Activated T-helper 9 cell treated with anti-CD3 and anti-CD28 coated beads, Interleukin-2, amount 50 U/mL, for 16 hours (primary cell): Measurements from ENCODE around the gene SH3GL3.

ENCODE experiments used
- DNase-seq: peaks from one replicate; pipeline ENCODE4 v3.0.0-alpha.2; 2020; ENCODE audit warnings: low read depth

The SH3GL3 gene

DNA sequence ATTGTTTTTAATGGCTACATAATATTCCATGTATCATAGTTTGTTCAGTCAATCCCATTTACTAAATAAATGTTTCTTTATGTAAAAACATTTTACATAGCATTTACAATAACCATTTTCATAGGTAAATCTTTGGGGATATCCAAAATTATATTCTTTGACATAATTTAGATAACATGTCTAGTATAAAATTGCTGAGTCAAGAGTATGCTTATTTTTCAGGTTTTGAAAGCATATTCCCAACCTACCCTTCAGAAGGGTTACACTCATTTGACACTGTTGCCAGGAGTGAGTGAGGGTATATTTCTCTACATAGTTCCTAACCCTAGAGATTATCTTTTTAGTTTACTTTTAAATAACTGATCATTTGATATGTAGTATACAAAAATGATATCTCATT is 122.2 kb downstream of the SH3GL3 start:
- no peak for DNase-seq

DNA sequence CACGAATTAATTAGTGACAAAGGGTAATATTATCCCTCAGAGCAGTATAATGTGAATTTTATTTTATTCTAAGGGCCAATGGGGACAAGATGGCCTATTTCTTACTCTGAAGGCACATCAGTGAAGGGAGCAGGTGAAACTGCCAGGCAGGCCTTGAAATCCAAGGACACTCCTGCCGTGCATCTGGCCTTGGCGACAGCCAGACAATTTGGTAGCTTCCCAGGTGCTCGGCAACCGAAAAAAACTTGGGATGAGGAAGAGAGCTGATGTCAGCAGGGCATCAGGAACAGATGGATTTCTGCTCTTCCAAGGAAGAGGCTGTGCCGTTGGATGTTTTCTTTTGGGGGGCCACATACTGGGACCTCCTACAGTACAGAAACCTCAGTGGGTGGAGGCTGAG is 123.6 kb downstream of the SH3GL3 start:
- no peak for DNase-seq

DNA sequence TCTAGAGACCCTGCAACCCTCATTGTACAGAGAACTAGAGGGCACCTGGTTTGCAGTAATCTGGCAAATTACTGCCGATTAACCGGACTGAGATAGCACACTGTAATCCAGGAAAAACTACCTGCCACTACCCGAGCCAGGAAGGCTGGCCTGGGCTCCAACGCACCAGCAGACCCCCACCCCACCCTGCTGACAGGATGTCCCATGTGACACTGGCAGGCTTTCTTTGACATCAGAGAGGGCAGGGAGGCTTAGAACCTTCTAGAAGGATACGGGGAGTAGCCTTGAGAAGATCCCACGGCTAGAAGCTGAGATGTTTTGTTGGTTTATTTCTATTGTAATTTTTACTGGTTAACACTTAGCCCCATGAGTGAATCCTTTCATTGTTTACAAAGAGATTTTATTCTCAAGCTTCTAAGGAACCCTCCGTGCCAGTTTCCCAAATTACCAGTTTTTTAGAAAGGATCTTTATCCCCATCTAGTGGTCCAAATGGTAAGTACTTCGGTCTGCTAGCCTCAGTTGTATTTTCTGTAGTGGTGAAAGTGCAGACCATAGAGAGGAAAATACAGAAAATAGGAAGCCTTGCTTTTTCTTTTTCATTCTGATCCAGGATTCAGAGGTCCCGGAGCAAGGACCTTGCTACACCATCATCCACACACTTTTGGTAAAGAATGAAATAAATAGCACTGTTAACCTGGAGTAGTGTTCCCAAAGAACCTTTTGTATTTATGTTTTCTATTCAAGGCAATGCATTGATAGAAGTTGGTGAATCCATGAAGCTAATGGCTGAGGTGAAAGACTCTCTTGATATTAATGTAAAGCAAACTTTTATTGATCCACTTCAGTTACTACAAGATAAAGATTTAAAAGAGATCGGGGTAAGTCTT is 124.9 kb downstream of the SH3GL3 start:
- DNase-seq = no peak

DNA sequence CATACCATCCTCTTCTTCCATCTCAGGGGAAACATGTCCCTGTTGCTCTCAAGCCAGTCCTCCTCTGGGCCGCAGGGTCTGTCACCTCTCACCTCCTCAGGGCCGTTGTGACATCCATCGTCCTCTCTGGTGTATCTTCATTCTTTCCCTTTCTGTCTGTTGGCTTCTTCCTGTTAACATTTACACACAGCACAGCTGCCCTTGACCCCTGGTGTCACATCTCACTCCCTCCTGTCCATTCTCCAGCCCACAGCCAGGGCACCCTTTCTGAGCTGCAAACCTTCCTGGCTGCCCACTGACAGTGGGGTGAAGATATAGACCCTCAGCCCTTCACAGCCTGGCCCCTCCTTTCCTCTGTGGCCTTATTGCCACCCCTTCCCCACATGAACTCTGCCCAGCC is 127.2 kb downstream of the SH3GL3 start:
- DNase-seq = no peak

DNA sequence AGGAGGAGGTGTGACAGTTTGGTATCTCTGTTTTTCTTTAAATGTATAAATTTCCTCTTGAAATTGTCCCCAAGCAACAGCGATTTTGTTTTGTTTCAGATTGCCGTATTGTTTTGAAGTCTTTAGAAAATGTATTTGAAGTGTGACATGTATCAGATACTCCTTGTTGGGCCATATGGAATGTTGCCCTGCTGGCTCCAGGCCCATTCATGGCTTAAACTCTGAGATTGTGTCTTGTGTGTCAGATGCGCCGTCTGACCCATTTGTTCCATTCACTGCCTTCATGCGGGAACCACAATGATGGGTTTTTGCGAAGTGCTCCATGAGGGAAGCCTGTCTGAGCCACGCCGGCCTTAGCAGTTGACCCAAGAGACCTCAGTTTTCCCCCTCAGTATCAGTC is 131.6 kb downstream of the SH3GL3 start:
- DNase-seq = no peak

DNA sequence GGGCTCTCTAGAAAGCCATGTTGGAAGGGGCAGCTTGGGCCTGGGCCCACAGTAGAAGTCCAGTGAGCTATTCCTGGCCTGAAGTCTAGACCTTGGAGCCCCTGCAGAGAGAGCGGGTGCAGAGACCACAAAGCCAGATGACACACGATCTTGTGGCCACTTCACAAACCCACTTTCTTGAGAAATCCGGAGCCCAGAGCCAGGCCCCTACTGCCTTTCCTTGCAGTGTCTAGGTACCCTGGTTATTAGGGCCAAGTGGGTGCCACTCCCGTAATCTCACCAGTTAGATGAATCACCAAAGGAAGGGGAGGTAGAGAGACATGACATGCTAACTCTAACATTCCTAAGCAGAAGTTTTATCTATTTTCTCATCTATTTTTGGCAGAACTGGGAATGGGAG is 134.2 kb downstream of the SH3GL3 start:
- DNase-seq = no peak

DNA sequence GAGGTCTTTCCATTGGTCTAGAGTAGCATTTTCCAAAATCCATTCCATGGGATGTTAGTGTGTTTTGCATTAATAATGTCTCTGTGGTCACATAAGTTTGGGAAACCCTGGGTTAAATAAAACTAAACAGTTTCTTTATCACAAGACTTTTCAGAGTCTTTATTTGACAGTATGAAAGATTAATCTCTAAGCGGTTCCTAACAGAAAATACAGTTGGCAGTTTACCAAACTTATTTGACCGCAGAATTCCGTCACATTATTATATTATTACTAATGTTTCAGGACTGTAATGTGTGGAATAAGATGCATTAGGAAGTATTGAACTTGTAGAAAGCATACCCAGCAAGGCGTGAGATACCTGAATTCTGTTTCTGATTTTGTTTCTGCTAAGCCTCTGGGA is 135.2 kb downstream of the SH3GL3 start:
- no peak for DNase-seq

DNA sequence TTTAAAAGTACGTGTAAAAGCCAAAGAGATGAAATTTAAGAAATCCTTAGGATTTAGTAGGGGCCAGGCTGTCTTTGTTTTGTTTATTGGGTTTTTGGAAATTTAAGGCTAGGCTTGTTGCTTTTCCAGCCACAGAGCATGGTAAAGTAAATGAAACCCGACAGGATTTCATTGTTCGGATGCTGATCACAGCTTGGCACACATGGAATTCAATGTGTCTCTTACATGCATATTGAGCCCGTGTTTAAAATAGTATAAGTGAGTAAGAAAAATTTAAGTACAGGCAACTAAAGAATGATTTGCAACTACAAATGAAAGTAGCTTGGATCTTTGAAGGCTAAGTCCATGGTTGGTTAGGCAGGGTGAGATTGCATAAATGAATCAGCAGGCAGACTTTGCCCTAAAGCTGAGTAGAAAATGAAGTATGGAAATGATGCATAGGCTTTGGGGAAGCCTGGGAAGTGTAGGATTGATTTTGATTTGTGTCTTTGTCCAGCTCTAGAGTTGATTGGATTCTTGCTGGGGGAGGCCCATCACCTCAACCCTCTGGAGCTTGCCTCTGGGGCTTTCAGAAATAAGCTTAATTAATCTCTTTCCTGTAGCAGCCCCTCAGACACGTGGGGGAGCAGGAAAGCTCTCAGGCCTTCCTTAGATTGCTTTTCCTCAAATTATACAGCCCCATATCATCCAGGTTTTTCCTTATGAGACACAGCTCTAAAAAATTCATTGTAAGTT is 138.6 kb downstream of the SH3GL3 start:
- DNase-seq = no peak

DNA sequence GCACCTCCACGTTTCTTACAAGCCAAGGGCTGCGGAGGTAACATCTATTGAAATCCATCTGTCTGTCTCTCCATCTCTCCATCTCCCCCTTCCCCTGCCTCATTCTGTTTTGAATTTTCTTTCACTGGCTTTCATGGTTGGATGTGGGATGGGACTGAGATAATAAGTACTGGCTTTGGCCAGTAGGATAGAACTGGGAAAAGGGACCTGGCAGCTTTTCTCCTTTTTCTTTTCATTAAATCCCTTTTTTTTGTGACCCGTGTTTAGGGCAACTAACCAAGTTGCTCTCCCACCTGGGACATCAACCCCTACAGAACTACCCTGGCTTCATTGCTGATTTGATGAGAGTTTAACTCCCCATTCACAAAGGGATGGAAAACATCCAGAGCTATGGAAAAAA is 139.9 kb downstream of the SH3GL3 start:
- DNase-seq = no peak

DNA sequence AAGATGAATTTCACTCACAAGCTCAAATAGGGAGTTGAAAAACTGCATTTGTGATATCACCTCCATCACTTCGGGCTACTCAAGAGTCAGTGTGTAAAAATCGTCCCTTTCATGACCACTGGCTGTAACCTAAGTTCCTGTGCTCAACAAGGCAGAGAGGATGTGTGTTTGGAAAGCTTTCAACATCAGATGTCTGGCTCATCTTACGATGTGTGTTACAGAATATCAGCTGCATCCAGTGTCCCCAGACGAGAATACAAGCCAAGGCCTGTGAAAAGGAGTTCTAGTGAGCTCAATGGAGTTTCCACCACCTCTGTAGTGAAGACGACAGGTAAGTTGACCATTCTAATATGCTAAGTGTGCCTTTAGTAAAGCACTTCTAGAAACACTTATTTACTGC is 141.3 kb downstream of the SH3GL3 start:
- no peak for DNase-seq

DNA sequence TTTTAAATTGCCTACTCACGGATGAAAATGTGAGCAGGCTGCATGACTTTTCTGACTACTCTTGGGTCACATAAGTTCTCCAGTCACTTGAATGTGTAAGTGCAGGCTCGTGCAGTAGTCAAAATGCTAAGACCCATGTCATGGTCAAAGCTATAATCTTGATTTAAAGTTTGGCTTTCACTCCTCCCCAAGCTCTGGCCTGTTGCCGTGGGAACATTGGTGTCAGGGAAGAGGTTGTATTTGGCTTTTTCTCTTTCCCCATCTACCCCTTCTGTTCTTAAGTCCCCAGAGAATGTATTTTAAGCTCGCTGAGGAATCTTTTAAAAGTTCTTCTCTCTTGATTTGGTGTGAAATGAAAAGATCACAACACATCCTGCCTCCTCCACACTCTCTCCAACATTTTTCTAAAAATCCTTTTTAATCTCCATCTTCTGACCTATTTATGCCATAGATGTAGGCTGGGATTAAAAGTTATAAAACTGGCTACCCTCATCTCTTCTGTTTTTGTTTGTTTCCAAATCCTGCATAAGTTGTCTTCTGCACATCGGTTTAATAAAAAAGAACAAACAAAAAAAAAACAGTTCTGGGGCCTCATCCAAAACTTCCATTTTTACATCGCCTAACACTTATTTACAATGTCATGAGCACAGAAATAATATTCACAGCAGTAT is 145.4 kb downstream of the SH3GL3 start:
- no peak for DNase-seq

DNA sequence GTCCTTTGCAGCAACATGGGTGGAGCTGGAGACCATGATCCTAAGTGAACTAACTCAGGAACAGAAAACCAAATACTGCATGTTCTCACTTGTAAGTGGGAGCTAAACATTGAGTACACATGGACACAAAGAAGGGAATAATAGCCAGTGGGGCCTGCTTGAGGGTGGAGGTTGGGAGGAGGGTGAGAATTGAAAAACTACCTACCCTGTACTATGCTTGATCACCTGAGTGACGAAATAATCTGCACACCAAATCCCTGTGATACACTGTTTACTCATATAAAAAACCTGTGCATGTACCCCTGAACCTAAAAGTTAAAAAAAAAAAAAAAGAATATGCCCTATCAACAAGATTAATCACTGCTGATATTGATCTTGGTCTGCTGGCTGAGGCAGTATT is 148.1 kb downstream of the SH3GL3 start:
- DNase-seq = no peak

DNA sequence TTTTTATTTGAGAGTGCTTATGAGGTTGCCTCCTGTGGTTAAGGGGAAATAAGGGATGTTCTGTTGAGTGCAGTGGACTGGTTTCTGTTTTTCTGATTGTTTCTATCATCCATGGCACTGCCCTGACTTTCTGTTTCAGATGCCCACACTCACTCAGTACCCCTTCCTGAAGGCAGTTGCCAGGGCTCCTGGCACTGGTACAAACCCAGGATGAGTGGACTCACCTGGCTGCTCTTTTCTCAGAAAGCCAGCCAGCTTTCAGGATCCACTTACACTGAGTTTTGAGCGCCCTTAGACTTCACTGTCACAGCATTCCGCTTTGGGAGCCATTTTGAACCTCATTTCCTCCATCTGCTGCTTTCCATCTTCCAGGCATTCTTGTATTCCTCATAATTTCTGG is 150.9 kb downstream of the SH3GL3 start:
- no peak for DNase-seq

DNA sequence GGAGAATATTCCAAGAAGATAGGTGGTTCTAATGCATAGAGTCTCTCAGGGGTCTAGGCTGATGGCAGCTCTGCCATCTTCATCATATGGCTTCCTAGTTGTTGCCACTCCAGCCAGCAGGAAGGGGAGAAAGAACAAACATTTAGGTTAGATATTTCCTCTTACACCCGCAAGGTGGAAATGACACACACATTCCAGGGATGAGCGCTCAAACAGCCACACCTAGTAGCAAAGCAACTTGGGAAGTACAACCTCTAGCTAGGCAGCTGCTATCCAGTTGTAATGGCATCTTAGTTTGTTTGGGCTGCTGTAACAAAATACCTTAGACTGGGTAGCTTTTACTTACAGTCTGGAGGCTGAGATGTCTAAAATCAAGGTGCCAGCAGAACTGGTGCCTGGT is 154.9 kb downstream of the SH3GL3 start:
- no peak for DNase-seq

DNA sequence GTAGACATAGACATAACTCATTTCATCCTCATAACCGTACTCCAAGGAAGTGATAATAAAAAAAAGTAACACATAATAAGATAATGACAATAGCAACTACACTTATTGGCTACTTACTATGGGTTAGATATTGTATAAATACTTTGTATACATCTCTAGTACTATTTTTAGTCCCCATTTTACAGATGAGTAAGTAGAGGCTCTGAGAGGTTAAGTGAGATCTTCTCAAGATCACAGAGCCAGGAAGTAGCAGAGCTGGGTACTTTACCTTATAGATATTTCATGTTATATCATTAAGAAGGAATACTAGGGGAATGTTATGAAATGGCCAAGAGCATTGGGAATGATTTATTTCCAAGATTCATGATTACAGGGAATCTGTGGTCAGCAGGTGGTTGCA is 157.4 kb downstream of the SH3GL3 start:
- DNase-seq = no peak

DNA sequence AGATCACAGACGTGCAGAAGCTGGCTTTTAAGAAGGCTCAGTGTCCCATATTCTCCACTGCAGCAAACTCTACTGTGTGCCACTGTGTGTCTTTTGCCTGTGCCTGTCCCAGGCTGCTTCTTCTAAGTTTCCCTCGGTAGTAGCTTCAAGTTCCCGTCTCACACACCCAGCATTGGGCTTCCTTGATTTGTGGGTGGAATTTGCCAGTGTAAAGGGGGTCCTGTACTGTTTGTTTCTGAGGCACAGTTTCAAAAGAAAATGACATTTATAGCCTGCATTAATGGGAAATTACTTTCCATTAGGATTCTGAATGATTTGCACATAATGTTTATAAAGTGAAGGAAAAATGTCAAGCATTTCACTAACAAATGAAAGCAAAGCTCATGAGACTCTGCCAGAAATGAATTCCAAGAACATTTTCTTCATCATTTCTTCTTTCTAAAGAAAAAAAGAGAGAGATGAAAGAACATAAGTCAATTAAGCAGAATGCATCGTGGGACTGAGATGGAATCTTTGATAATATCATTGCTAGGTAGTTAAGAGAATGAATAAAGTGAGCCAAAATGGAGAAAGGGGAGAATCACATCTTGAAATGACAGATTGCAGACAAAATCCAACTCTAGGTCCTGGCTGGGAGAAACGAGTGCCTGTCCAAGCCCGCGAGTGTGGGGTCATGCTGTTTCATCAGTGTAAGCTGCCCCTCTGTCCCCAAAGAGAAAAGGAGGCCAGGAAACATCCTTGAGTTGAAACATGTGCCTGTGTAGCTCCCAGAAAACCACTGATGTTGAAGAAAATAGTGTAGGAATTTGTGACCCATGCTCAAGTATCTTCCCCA is 158.2 kb downstream of the SH3GL3 start:
- DNase-seq = no peak

DNA sequence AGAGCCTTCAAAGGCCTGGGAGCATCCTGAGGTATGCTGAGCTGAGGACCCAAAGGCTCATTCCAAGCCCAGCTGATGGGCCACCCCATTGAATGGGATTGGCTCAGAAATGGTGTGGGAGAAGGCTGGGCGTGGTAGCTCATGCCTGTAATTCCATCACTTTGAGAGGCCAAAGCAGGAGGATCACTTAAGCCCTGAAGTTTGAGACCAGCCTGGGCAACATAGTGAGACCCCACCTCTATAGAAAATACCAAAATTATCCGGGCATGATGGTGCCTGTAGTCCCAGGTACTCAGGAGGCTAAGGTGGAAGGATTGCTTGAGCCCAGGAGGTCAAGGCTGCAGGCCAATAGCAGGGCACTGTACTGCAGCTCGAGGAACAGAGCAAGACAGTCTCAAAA is 163.0 kb downstream of the SH3GL3 start:
- DNase-seq = no peak

DNA sequence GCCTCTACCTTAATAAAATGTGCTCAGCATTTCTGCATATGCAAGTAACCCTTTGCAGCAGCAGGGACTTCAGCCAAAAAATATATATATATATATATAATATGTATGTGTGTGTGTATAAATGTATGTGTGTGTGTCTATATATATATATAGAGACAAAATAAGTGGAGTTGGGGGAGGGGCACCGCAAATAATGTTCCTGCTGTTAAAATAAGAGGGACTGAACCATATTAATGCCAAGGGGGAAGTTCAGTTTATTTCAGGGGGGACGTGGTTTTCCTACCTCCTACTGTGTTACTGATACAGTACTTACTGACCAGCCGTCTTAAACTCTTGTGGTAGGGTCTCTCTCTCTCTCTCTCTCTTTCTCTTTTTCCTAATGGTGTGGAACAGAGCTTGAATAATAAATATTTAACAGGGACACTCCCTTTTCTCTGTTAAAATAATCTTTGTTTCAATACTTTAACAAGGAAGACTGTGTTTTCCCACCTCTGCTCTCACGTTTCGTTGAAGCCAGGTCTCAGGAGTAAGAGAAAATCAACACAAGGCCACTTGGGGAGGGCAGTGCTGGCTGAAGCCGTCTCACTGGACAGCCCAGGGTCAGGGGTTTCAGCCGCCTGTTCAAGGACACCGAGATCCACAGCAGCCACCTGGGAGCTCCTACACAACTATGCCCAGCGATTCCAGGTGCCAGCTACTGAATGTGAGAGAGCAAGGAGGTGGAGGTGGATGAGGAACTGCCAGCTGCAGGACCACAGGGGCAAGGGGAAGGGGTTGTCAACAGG is 164.0 kb downstream of the SH3GL3 start:
- no peak for DNase-seq

DNA sequence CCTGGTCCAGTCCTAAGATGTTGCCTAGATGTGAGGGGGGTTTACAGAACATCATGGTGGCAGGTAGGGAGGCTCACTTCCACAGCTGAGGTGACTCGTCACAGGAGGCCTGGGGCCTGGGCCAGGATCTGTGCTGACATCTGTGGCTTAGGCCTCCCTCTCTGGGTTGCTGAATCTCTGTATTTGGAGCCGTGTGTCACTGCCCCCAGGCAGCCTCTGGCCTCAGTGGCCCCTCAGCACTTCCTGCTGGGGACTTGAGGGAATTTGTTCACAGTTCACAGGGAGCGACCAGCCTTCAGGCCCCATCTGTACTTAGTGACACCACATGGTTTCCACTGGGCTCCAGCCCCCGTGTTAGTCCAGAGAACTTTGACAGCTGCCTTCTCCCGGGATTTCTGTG is 165.1 kb downstream of the SH3GL3 start:
- no peak for DNase-seq

DNA sequence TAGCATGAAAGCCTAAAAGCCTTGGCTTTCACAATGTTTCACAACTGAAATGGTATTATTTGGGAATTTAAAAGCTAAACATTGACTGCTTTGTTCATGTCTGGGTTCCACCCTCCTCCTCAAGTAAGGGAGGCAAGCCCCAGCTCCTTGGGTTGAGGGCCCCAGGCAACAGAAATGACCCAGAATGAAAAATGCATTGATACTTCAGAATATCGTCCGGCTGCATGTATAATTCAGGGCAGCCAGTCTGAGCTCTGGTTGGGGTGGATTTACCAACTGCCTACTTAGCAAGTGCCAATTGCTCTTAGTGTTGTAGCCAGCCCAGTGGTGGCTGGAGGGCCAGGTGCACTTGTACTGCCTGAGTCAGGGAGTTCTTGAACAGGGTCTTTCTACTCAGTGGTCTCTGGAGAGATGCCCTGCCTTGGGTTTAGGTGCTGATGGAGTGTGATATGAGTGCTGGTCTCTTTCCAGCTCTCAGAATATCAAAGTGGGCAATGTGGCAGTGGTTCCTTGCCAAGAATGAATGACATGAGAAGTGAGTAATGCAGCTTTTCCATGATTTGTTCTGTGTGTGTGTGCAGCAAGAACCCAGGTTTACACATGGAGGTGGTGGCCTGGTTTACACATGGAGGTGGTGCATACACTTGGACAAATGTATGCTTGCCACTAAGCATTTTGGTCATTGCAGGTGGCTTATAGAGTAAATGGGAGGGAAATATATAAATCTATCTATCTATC is 165.9 kb downstream of the SH3GL3 start:
- DNase-seq = no peak

DNA sequence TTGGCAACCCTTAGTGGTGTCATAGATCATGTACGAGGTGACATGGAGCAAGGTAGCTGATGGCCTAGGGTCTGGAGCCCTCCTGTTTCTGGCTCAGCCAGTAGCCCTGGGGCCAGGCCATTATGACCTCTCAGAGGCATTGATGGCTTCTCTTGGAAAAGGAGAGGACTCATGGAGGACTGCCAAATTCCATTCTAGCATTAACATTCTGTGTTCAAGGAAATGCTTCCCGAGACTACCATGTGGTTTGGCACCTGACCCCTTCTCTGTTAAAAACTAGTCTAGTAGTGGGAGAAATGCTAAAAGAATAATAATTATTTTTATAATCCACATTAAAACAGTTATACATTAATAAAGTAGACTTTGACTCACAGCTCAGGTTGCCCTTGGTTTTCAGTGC is 166.6 kb downstream of the SH3GL3 start:
- DNase-seq = no peak
